NCI-H69 (cell line): ENCODE data around the gene IL3RA.
"Not testable (repeated sequence)": the region's sequence is repeated elsewhere in the genome, so short reads cannot be mapped to it uniquely, and the experiment has no call there.

ENCODE experiments used
- DNase-seq: peaks from one replicate; lab custom pipeline; 2025; lab: John Stamatoyannopoulos, UW

The IL3RA gene

GRCh38 chrX:1400049-1400448 is 63.5 kb downstream of the IL3RA start:
- no peak for DNase-seq

GRCh38 chrX:1400742-1401471 is 64.3 kb downstream of the IL3RA start:
- DNase-seq = no peak

DNA sequence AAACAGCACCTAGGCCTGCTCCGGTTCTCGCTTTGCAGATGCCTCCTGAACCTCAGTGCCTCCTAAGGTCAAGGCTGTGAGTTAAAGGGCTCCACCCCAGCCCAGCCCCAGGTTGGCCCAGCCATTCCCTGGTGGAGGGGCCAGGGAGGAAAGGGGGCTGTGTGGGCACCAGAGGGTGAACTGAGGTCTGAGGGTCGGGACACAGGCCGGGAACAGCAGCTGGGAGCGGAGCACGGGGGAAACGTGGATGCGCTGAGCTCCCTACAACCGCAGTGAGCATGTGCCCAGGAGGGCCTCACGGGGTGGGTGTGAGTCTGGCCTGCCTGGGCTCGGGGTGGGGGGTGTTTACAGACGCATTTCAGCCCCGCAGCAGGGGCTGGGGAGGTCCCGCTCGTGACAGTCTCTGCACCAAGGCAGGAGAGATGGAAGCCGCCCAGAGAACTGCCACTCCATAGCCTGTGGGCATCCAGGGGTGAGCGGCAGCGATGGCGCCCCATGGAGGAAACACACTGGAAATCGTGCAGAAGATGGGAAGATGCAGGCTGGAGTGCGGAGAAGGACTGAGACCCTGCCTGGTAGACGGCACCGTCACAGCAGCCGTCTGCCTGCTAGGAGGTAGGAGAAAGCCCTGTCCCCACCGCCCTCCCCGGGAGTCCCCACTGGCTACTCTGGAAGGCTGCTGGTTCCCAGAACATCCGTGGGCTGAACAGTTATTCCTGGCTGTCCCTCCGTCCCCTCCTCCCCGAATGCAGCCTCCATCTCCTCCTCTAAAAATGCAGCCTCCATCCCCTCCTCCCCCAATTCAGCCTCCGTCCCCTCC is 65.2 kb downstream of the IL3RA start:
- no peak for DNase-seq

GRCh38 chrX:1403228-1403627 is 66.6 kb downstream of the IL3RA start:
- DNase-seq = no peak

DNA sequence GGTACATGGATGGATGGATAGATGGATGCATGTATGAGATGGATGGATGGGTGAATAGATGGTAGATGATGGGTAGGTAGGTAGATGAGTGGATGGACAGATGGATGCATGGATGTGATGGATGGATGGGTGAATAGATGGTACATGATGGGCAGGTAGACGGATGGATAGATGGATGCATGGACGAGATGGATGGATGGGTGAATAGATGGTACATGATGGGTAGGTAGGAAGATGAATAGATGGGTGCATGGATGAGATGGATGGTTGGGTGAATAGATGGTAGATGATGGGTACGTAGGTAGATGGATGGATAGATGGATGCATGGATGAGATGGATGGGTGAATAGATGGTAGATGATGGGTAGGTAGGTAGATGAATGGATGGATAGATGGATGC is 67.3 kb downstream of the IL3RA start:
- DNase-seq = not testable (repeated sequence)

DNA sequence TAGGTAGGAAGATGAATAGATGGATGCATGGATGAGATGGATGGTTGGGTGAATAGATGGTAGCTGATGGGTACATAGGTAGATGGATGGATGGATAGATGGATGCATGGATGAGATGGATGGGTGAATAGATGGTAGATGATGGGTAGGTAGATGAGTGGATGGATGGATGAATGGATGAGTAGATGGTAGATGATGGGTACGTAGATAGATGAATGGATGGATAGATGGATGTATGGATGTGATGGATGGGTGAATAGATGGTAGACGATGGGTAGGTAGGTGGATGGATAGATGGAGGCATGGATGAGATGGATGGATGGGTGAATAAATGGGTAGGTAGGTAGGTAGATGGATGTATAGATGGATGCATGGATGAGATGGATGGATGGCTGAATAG is 69.2 kb downstream of the IL3RA start:
- not testable (repeated sequence) for DNase-seq

DNA sequence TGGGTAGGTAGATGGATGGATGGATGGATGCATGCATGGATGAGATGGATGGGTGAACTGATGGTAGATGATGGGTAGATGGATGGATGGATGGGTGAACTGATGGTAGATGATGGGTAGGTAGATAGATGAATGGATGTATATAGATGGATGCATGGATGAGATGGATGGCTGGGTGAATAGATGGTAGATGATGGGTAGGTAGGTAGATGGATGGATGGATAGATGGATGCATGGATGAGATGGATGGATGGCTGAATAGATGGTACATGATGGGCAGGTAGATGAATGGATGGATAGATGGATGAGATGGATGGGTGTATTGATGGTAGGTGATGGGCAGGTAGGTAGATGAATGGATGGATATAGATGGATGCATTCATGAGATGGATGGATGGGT is 70.5 kb downstream of the IL3RA start:
- no peak for DNase-seq

GRCh38 chrX:1411326-1411725 is 74.7 kb downstream of the IL3RA start:
- no peak for DNase-seq

GRCh38 chrX:1412551-1413161 is 76.1 kb downstream of the IL3RA start:
- DNase-seq = no peak

- no peak for DNase-seq
These were observed 79.8 kb downstream of the IL3RA start for GRCh38 chrX:1416327-1416784.

DNA sequence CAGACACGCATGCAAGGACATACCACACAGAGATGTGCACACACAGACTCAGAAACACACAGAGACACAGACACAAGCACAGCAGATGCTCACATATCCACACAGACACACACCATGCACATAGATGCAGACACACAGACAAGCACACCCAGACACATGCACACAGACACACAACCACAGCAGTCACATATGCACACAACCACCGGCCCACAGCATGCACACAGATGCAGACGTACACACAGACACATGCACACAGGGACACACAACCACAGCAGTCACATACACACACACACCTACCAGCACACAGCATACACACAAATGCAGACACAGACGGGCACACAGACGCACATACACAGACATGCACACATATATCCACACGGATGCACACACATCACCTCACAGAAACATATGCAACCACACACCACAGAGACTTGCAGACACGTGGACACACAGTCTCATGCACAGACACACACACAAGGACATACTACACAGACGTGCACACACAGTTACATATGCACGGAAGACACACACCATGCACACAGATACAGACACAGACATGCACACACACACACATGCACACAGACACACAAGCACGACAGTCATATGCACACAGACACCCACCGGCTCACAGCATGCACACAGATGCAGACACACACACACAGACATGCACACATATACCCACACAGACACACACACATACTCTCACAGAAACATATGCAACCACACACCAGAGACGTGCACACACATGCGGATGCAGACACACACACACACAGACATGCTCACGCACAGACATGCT is 80.6 kb downstream of the IL3RA start:
- DNase-seq = no peak

DNA sequence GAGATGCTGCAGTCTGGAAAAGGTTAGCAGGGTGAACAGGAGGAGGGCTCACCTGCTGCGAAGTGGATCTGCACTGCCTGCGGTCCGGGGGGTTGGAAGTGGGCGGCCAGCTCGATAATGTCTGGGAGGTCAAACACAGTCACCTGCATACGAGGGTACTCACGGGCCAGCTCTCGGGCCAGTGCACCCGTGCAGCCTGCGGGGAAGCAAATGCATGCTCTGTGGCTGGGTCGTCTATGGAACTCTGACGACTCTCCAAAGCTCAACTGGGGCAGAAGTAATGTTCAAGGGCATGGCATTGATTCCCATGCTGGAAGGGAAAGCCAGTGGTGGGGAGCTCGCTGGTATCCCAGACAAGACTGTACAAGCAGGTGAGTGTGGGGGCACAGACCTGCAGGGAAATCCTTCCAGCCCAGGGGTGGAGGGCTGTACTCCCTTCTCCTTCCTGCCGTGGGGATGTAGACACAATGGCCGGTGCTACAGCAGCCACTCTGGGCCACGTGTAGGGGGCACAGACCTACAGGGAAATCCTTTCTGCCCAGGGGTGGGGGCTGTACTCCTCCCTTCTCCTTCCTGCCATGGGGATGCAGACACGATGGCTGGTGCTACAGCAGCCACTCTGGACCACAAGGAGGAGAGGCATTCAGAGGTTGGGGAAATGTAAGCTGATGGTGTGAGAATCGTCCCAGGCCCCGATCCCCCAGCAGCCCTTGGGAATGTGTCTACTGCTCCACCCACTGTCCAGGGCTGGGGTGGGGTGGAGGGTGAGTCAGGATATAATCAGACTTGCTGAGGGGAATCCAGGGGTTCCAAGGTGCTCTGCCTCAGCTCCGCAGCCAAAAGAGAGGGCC is 81.6 kb downstream of the IL3RA start:
- DNase-seq = no peak

DNA sequence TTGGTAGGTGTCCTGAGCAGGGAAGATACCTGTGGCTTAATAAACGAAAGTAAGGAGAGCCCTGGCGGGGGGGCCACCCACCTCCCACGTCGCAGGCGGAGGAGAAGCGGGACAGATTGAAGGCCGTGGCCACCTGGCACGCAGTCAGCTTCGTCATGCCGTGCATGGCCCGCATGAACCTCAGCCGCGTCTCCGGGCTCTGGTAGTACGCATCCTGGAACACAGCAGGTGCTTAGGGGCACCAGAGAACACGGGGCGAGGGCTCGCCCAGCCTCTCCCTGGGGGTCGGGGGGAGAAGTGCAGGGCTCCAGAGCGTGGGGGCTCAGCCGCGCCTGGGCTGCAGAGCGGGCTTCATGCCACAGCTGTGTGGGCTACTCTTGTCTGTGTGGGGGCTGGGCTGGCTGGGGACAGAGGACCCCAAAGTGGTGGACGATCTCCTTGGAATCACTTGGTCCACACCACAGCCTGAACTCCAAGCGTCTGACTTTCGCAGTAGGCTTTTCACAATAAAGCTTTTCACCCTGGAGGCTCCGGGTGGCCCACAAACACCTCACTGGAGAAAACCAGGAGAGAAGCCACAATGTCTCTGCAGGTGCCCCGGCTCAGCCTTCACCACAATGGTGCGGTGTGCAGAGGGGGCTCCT is 82.4 kb downstream of the IL3RA start:
- no peak for DNase-seq

DNA sequence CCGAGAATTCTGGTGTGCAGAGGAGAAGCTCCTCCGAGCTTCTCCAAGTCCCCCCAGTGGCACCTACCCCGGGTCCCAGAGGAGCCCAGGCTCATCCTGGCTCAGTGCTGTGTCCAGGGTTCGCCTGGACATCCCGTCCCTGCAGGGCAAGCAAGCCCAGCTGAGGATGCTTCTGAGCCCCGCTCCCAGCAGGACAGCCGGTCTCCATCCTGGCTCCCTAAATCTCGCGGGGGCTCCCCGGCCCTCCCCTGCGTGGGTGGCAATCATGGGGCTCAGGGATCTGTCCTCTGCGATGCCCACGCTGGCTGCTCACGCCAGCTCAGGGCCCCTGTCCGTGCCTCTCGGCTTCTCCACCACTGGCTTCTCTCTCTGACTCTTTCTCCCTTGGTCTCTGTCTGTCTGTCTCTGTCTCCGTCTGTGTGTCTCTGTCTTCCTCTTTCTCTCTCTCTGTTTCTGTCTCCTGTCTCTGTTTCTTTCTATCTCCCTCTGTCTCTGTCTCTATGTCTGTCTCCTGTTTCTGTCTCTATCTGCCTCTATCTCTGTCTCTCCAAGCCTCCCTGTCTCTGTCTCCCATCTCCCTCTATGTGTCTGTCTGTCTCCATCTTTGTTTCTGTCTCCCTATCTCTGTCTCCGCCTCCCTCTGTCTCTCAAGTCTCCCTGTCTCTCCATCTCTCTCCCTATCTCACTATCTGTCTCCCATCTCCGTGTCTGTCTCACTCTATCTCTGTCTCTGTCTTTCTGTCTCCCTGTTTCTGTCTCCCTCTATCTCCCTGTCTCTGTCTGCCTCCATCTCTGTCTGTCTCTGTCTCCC is 83.2 kb downstream of the IL3RA start:
- DNase-seq = no peak

- DNase-seq = no peak
These were observed 83.8 kb downstream of the IL3RA start for GRCh38 chrX:1420371-1420770.

GRCh38 chrX:1421433-1422134 is 85.0 kb downstream of the IL3RA start:
- DNase-seq = no peak

GRCh38 chrX:1422135-1422465 is 85.5 kb downstream of the IL3RA start:
- DNase-seq = no peak

- DNase-seq = no peak
These were observed 86.6 kb downstream of the IL3RA start for GRCh38 chrX:1423215-1423614.

DNA sequence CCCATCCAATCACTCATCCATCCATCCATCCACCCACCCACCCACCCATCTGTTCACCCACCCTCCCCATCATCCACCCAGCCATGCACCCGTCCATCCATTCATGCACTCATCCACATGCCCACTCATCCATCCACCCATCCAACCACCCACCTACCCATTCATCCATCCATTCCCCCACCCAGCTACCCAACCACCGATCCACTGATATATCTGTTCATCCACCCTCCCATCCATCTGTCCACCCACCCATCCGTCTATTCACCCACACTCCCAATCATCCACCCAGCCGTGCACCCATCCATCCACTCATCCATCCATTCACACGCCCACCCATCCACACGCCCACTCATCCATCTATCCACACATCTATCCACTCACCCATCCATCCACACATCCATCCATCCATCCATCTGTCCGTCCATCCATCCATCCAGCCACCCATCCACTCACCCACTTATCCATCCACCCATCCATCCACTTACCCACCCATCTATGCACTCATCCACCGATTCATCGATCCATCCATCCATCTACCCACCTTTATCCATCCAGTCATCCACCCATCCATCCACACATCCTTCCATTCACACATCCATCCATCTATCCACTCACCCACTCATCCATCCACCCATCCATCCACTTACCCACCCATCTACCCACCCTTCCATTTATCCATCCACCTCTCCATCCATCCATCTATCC is 87.7 kb downstream of the IL3RA start:
- DNase-seq = no peak
